ENCODE data around the gene LSAMP.

The LSAMP gene

DNA sequence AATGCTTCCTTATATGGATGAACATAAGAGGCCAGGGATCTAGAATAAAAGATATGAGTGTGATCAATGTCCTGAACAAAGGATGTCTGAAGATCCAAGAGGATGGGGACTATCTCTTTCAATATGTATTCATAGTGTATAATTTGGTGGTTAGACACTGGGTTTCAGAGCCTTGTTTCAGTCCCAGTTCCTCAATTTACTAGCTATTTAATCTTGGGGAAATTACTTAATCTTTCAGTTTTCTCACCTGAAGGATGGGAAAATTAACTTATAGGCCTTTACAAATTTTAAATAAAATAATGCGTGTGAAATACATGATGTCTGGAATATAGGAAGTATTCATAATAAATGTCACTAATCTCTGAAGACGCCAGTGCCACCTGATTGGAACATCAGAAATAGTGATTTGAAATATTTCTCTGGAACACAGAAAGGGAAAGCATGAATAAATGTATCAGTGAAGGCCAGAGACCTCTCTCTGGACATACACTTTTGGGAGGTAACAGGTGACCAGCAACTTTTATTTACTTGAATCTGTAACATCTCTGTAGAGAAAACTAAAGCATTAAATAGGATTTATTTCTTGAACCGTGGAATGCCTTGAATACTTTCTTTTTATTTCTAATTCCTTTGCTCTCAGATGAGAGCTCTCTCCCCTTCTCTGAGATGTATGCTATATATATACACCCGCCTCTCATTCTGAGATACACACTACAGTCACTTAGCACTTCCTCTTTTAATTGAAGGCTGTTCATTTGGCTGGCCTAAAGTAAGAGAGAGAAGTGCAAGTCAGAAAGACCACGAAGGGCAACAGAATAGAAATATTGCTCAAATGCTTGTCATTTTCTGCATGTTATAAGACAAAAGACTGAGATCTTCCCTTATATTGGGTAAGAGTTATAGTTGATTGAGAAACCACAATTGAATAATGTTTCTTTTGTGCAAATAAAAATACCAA is 407.1 kb downstream of the LSAMP start:
- no peak overlapping the region for H3K14ac ChIP-seq (ENCODE audit: low read length in 2 of 2)
- no peaks in the 10 kb centered on the region for H3K36me3 ChIP-seq (ENCODE audit: control insufficient read depth in 1 of 2, insufficient read depth in 2 of 2, low read depth in 1 of 2, low read length in 2 of 2)
- no peak overlapping the region for H2BK15ac ChIP-seq (ENCODE audit: low read depth, poor library complexity, severe bottlenecking)
- no peak overlapping the region for H3K18ac ChIP-seq (ENCODE audit: low read depth in 1 of 2, low read length in 2 of 2)
- H3K4me3 ChIP-seq (ENCODE audit: insufficient read depth in 1 of 2, low read depth in 1 of 2, low read length in 2 of 2), result no peak overlapping the region
- no peak for DNase-seq
- H3K79me1 ChIP-seq (replicated peaks; ENCODE audit: low read length, poor library complexity, severe bottlenecking), result peaks cover 4% of the 10 kb centered on the region
- H2BK12ac ChIP-seq (ENCODE audit: low read length in 2 of 2), result no peak overlapping the region
- no peak overlapping the region for H3K4me2 ChIP-seq (ENCODE audit: low read length, poor library complexity, severe bottlenecking)
- no peak overlapping the region for H2BK120ac ChIP-seq (ENCODE audit: low read depth, low read length)
- H3K27ac ChIP-seq (ENCODE audit: low read length, poor library complexity, severe bottlenecking), result no peak overlapping the region
- no peak overlapping the region for H4K8ac ChIP-seq (ENCODE audit: low read length)
- H3K9ac ChIP-seq (ENCODE audit: low read length), result peak overlapping the region; percentile 28
- no peak overlapping the region for H2AFZ ChIP-seq (ENCODE audit: low read depth, low read length)
- H3K9me3 ChIP-seq (ENCODE audit: control insufficient read depth, low read length), result no peaks in the 10 kb centered on the region
- no peak overlapping the region for H4K91ac ChIP-seq (ENCODE audit: low read length)
- no peaks in the 10 kb centered on the region for H3K27me3 ChIP-seq (ENCODE audit: control insufficient read depth in 1 of 2, insufficient read depth in 1 of 2, low read length in 2 of 2)
- 94% methylated on average over 4 of the region's 5 CpGs for WGBS
- no peak overlapping the region for H3K4ac ChIP-seq (ENCODE audit: low read depth in 1 of 2, low read length in 2 of 2)
- H2AK5ac ChIP-seq (ENCODE audit: low read length, severe bottlenecking), result no peak overlapping the region
- no peaks in the 10 kb centered on the region for H3K4me1 ChIP-seq (ENCODE audit: control insufficient read depth, insufficient read depth, low read depth, low read length)
- no peak overlapping the region for H3K23ac ChIP-seq (ENCODE audit: low read length in 2 of 2)
- no peak overlapping the region for H2BK5ac ChIP-seq (ENCODE audit: low read depth, low read length, poor library complexity, severe bottlenecking)

DNA sequence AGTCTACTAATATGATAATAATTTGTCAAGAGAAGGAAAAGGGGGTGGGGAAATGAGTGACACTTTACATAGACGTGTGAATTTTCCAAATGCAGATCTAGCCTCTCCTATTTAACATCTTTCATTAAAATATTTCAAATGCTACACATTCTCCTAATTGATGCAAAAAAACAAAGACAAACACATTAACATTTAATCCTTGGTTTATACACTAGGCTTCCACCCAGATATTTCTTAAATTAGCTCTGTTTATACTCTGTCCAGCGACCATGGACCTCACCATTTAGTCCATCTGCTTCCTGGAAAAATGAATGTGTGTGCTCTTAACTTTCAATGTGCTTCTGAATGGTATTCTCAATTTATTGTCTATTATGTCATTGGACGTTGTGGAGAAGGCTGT is 409.9 kb downstream of the LSAMP start:
- no peak overlapping the region for H2AK5ac ChIP-seq (ENCODE audit: low read length, severe bottlenecking)
- no peak overlapping the region for H3K4me2 ChIP-seq (ENCODE audit: low read length, poor library complexity, severe bottlenecking)
- no peak overlapping the region for H2AFZ ChIP-seq (ENCODE audit: low read depth, low read length)
- H3K9me3 ChIP-seq (ENCODE audit: control insufficient read depth, low read length), result no peaks in the 10 kb centered on the region
- H3K14ac ChIP-seq (ENCODE audit: low read length in 2 of 2), result no peak overlapping the region
- no peak overlapping the region for H3K4me3 ChIP-seq (ENCODE audit: insufficient read depth in 1 of 2, low read depth in 1 of 2, low read length in 2 of 2)
- H3K27me3 ChIP-seq (ENCODE audit: control insufficient read depth in 1 of 2, insufficient read depth in 1 of 2, low read length in 2 of 2), result no peaks in the 10 kb centered on the region
- 94% methylated on average over 3 of the region's 3 CpGs for WGBS
- H2BK15ac ChIP-seq (ENCODE audit: low read depth, poor library complexity, severe bottlenecking), result no peak overlapping the region
- DNase-seq, result no peak
- H3K36me3 ChIP-seq (ENCODE audit: control insufficient read depth in 1 of 2, insufficient read depth in 2 of 2, low read depth in 1 of 2, low read length in 2 of 2), result no peaks in the 10 kb centered on the region
- no peak overlapping the region for H2BK5ac ChIP-seq (ENCODE audit: low read depth, low read length, poor library complexity, severe bottlenecking)
- no peak overlapping the region for H3K18ac ChIP-seq (ENCODE audit: low read depth in 1 of 2, low read length in 2 of 2)
- no peak overlapping the region for H3K9ac ChIP-seq (ENCODE audit: low read length)
- no peak overlapping the region for H3K23ac ChIP-seq (ENCODE audit: low read length in 2 of 2)
- H4K8ac ChIP-seq (ENCODE audit: low read length), result no peak overlapping the region
- H3K4me1 ChIP-seq (ENCODE audit: control insufficient read depth, insufficient read depth, low read depth, low read length), result no peaks in the 10 kb centered on the region
- H3K79me1 ChIP-seq (replicated peaks; ENCODE audit: low read length, poor library complexity, severe bottlenecking), result peaks cover 4% of the 10 kb centered on the region
- no peak overlapping the region for H2BK120ac ChIP-seq (ENCODE audit: low read depth, low read length)
- H3K27ac ChIP-seq (ENCODE audit: low read length, poor library complexity, severe bottlenecking), result no peak overlapping the region
- H4K91ac ChIP-seq (ENCODE audit: low read length), result no peak overlapping the region
- no peak overlapping the region for H3K4ac ChIP-seq (ENCODE audit: low read depth in 1 of 2, low read length in 2 of 2)
- H2BK12ac ChIP-seq (ENCODE audit: low read length in 2 of 2), result no peak overlapping the region

DNA sequence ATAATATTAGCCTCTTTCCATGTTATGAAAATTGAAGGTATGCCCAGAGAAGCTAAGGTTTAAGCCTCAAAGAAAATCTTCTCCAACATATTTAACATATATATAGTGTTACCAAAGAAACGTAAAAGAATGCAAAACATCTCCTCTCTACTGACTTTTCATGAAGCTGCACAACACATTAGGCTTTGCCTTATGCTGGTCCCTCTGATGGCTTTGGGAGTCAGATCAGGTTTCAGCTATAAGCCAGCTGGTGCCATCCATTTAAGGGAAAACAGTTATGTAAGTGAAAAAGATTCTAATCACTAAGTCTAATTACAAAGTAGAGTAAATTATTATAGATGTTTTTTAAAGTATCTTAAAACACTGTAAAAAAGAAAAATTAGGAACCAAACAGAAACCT is 410.5 kb downstream of the LSAMP start:
- no peak for DNase-seq
- Histone ChIP-seq H3K9me3 (ENCODE audit: control insufficient read depth, low read length) (no peaks in the 10 kb centered on the region), H4K91ac (ENCODE audit: low read length) (no peak overlapping the region), H3K4me3 (ENCODE audit: insufficient read depth in 1 of 2, low read depth in 1 of 2, low read length in 2 of 2) (no peak overlapping the region), H3K9ac (ENCODE audit: low read length) (no peak overlapping the region), H4K8ac (ENCODE audit: low read length) (no peak overlapping the region), H2BK5ac (ENCODE audit: low read depth, low read length, poor library complexity, severe bottlenecking) (no peak overlapping the region), H3K27ac (ENCODE audit: low read length, poor library complexity, severe bottlenecking) (no peak overlapping the region), H3K4me2 (ENCODE audit: low read length, poor library complexity, severe bottlenecking) (no peak overlapping the region), H3K4me1 (ENCODE audit: control insufficient read depth, insufficient read depth, low read depth, low read length) (no peaks in the 10 kb centered on the region), H3K36me3 (ENCODE audit: control insufficient read depth in 1 of 2, insufficient read depth in 2 of 2, low read depth in 1 of 2, low read length in 2 of 2) (no peaks in the 10 kb centered on the region), H3K4ac (ENCODE audit: low read depth in 1 of 2, low read length in 2 of 2) (no peak overlapping the region), H2BK15ac (ENCODE audit: low read depth, poor library complexity, severe bottlenecking) (no peak overlapping the region), H2AFZ (ENCODE audit: low read depth, low read length) (no peak overlapping the region), H2BK12ac (ENCODE audit: low read length in 2 of 2) (no peak overlapping the region), H3K27me3 (ENCODE audit: control insufficient read depth in 1 of 2, insufficient read depth in 1 of 2, low read length in 2 of 2) (no peaks in the 10 kb centered on the region), H3K14ac (ENCODE audit: low read length in 2 of 2) (no peak overlapping the region), H2AK5ac (ENCODE audit: low read length, severe bottlenecking) (no peak overlapping the region), H3K79me1 (replicated peaks; ENCODE audit: low read length, poor library complexity, severe bottlenecking) (peaks cover 4% of the 10 kb centered on the region), H3K23ac (ENCODE audit: low read length in 2 of 2) (no peak overlapping the region), H2BK120ac (ENCODE audit: low read depth, low read length) (no peak overlapping the region), H3K18ac (ENCODE audit: low read depth in 1 of 2, low read length in 2 of 2) (no peak overlapping the region)
- 22% methylated on average over 1 of the region's 1 CpG for WGBS

DNA sequence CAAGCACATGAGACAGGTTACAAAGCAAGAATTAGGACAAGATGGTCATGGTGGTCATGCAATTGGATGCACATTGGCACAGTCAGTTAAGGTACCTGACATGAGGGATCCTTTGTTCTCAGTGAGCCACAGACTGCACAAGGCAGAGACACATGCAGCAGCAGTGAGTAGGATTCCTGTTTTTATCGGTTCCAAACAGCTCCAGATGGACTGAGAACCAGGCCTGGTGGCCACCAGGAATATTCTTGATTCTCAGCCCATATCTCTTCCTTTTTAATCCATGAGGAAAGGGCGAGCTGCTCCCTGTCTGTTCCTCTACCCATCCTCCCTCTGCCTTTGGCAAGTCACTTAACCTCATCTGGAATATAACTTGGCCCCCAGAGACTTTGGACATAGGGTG is 411.2 kb downstream of the LSAMP start:
- Histone ChIP-seq H3K9ac (ENCODE audit: low read length) (no peak overlapping the region), H3K18ac (ENCODE audit: low read depth in 1 of 2, low read length in 2 of 2) (no peak overlapping the region), H3K27ac (ENCODE audit: low read length, poor library complexity, severe bottlenecking) (no peak overlapping the region), H2BK12ac (ENCODE audit: low read length in 2 of 2) (no peak overlapping the region), H4K91ac (ENCODE audit: low read length) (no peak overlapping the region), H3K14ac (ENCODE audit: low read length in 2 of 2) (no peak overlapping the region), H2AK5ac (ENCODE audit: low read length, severe bottlenecking) (no peak overlapping the region), H3K9me3 (ENCODE audit: control insufficient read depth, low read length) (no peaks in the 10 kb centered on the region), H3K23ac (ENCODE audit: low read length in 2 of 2) (no peak overlapping the region), H3K36me3 (ENCODE audit: control insufficient read depth in 1 of 2, insufficient read depth in 2 of 2, low read depth in 1 of 2, low read length in 2 of 2) (no peaks in the 10 kb centered on the region), H3K79me1 (replicated peaks; ENCODE audit: low read length, poor library complexity, severe bottlenecking) (peaks cover 4% of the 10 kb centered on the region), H2BK120ac (ENCODE audit: low read depth, low read length) (no peak overlapping the region), H3K4me2 (ENCODE audit: low read length, poor library complexity, severe bottlenecking) (no peak overlapping the region), H3K4ac (ENCODE audit: low read depth in 1 of 2, low read length in 2 of 2) (no peak overlapping the region), H3K4me3 (ENCODE audit: insufficient read depth in 1 of 2, low read depth in 1 of 2, low read length in 2 of 2) (no peak overlapping the region), H2AFZ (ENCODE audit: low read depth, low read length) (no peak overlapping the region), H3K4me1 (ENCODE audit: control insufficient read depth, insufficient read depth, low read depth, low read length) (no peaks in the 10 kb centered on the region), H2BK5ac (ENCODE audit: low read depth, low read length, poor library complexity, severe bottlenecking) (no peak overlapping the region), H4K8ac (ENCODE audit: low read length) (no peak overlapping the region), H2BK15ac (ENCODE audit: low read depth, poor library complexity, severe bottlenecking) (no peak overlapping the region), H3K27me3 (ENCODE audit: control insufficient read depth in 1 of 2, insufficient read depth in 1 of 2, low read length in 2 of 2) (no peaks in the 10 kb centered on the region)
- DNase-seq, result no peak
- 87% methylated on average over 2 of the region's 2 CpGs for WGBS

All from mesenchymal stem cell (in vitro differentiated cells and primary cell).